HG02970 (cell line): ENCODE measurements around the gene EPHB4.
"Not testable (repeated sequence)": the region's sequence is repeated elsewhere in the genome, so short reads cannot be mapped to it uniquely, and the experiment has no call there.

Source experiments
- ATAC-seq: cut with Tn5 transposase; IDR thresholded peaks from one replicate; pipeline ENCODE4 v1.9.1; 2021; ENCODE audit warnings: mild to moderate bottlenecking, moderate library complexity, moderate number of reproducible peaks; ENCODE audit not compliant: unreplicated experiment, low FRiP score

Gene EPHB4

GRCh38 chr7:100793806-100794660 lies 33.3 kb downstream of the EPHB4 start:
- no peak for ATAC-seq

DNA sequence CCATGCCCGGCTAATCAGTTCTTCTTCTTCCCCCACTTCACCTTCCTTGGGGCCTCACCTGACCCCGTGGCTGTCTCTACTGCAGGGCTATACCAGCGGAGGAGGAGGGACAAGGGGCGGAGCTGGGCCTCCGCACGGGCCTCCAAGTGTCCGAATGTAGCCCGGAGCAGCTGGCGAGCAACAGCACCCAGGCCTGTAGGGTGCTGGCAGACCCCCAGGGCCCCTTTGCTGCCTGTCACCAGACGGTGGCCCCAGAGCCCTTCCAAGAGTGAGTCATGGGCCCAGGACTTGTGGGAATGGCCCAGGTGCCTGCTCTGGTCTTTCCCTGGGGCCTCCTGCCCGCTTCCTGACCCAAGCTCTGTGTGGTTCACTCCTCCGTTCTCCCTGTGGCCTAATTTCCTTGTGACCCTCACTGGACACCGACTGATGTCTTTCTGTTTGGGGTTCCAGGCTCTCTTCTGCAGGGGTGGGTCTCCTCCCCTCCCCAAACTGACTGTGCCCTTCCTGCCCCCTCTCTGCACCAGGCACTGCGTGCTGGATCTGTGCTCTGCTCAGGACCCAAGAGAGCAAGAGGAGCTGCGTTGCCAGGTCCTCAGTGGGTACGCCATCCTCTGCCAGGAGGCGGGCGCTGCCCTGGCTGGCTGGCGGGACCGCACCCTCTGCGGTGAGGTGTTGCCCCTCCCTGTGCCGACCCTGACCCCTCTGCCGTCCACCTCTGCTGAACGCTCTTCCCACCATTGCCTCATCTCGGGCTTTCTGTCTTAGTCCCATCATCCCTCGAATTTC lies 35.2 kb downstream of the EPHB4 start:
- ATAC-seq = no peak

DNA sequence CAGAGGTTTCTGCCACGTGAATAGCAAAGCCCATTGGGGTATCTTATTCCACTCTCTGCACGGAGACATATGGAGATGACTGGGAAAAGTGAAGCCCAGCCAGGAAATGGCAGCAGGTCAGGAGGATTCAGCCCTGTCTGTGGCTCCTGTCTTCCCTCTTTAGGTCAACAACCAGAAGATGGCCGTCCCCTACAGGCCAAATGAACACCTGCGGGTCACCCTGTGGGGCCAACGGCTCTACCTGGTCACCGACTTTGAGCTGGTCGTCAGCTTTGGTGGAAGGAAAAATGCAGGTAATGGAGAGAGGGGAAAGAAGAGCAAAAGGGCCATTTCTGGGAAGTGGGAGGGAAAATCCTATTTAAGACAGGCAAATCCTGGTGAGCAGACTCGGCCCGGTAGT lies 38.3 kb downstream of the EPHB4 start:
- no peak for ATAC-seq

GRCh38 chr7:100786323-100786722 lies 41.0 kb downstream of the EPHB4 start:
- ATAC-seq = no peak

DNA sequence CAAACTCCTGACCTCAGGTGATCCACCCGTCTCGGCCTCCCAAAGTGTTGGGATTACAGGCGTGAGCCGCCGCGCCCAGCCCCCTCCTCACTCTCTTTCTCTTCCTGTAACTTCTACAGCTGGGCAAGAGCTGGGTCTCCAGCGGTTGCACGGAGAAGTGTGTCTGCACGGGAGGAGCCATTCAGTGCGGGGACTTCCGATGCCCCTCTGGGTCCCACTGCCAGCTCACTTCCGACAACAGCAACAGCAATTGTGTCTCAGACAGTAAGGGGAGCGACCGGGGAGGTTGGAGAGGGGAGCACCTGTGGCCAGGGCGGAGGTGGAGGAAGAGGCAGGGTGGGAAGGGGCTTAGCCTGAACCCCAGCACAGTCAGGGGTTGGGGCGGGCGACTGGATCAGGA lies 41.4 kb downstream of the EPHB4 start:
- ATAC-seq = no peak

- ATAC-seq = no peak
These were observed 43.5 kb downstream of the EPHB4 start for GRCh38 chr7:100783804-100784203.

- ATAC-seq = no peak
These were observed 46.1 kb downstream of the EPHB4 start for GRCh38 chr7:100781255-100781654.

- no peak for ATAC-seq
These were observed 48.0 kb downstream of the EPHB4 start for GRCh38 chr7:100779359-100779758.

DNA sequence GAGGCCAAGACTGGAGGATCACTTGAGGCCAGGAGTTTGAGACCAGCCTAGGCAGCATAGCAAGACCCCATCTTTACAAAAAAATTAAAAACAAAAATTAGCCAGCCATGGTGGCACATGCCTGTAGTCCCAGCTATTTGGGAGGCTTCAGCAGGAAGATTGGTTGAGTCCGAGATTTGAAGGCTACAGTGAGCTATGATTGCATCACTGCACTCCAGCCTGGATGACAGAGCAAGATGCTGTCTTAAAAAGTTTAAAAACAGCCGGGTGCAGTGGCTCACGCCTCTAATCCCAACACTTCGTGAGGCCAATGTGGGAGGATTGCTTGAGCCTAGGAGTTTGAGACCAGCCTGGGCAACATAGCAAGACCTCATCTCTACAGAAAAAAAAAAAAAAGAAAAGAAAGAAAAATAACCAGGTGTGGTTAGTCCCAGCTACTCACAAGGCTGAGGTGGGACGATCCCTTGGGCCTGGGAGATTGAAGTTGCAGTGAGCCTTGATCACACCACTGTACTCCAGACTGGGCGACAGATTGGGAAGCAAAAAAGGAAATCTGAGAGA lies 49.2 kb downstream of the EPHB4 start:
- ATAC-seq = no peak

DNA sequence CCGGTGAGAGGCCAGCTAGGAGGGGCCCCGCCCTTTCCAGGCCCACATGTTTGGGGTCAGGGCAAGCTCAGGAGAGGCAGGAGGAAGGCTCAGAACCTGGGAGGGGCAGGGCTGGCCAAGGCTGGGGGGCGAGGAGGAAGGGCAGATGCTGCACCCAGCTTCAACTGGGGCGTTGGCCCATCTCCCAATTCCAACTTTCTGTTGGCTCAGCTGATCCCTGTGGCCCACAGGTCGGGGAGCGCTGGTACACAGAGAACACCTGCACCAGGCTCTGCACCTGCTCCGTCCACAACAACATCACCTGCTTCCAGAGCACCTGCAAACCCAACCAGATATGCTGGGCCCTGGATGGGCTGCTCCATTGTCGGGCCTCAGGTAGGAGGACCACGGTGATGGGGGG lies 53.8 kb downstream of the EPHB4 start:
- ATAC-seq = no peak

- no peak for ATAC-seq
These were observed 58.5 kb downstream of the EPHB4 start for GRCh38 chr7:100768784-100769183.

DNA sequence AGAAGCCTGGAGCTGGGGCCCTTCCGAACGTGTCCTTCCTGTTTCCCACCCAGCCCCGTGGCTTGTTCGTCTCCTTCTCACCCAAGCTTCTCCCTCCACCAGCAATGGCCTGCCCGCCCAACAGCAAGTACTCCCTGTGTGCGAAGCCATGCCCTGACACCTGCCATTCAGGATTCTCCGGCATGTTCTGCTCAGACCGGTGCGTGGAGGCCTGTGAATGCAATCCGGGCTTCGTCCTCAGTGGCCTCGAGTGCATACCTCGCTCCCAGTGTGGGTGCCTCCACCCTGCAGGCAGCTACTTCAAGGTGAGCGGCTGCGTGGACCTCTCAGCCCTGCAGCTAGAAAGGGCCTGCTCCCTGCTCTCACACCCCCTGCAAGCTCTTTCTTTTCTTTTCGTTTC lies 62.1 kb downstream of the EPHB4 start:
- no peak for ATAC-seq

- no peak for ATAC-seq
These were observed 62.5 kb downstream of the EPHB4 start for GRCh38 chr7:100764841-100765240.

DNA sequence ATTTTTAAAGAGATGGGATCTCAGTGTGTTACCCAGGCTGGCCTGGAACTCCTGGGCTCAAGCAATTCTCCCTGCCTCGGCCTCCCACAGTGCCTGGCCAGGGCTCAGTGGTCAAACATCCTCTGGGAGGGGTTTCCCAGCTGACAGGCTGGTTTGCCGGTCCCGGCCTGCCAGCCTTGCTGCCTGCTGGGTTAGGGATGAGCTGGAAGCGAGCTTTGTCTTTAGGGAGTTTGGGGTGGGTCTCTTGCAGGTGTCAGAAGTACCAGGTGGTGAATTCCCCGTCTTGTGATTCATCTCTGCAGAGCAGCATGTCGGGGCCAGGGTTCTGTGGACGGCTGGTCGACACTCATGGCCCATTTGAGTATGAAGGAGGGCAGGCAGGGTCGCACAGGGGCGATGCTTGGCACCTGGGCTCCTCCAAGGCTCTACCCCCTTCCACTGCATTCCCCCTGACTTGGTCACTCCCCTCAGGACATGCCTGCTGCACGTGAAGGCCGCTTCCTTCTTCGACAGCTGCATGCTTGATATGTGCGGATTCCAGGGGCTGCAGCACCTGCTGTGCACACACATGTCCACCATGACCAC lies 63.7 kb downstream of the EPHB4 start:
- no peak for ATAC-seq

- ATAC-seq = not testable (repeated sequence)
These were observed 64.5 kb downstream of the EPHB4 start for GRCh38 chr7:100762841-100763240.

GRCh38 chr7:100759357-100760171 lies 67.8 kb downstream of the EPHB4 start:
- ATAC-seq = no peak

- ATAC-seq = no peak
These were observed 73.6 kb downstream of the EPHB4 start for GRCh38 chr7:100753750-100754149.

- no peak for ATAC-seq
These were observed 74.3 kb downstream of the EPHB4 start for GRCh38 chr7:100752994-100753393.
